ENCODE measurements around the gene HEXB. TPM values are rescaled to one million over a fixed set of nuclear protein-coding genes. Genes with fewer than 3 reads are reported as not detected.
"Not testable (repeated sequence)": the region's sequence is repeated elsewhere in the genome, so short reads cannot be mapped to it uniquely, and the experiment has no call there.

The HEXB gene
- total and polyA plus RNA-seq, 2 of the 13 experiments (the other 11 are each of a cell fraction or from before 2014, with no cell fraction given): 100 to 104 TPM

GRCh38 chr5:74738406-74738805 is 53.4 kb downstream of the HEXB start (continued):
- TF ChIP-seq ZBTB37 (CRISPR knock-in tag; IDR thresholded peaks at IDR 0.05) (no peak), ZBTB7A (CRISPR knock-in tag; IDR thresholded peaks at IDR 0.05) (no peak)

- in situ Hi-C loops (cut with HindIII; ENCODE audit: extremely low pct_ligation_motif_present, low pct_unique_long_range_greater_than_20kb); intact Hi-C loops (cut with micrococcal nuclease; ENCODE audit: unreplicated experiment); DNase-seq (ENCODE audit: low spot score); H3K9ac ChIP-seq (ENCODE audit: insufficient read depth, low read depth, low read length); BruUV-seq (replicated peaks); H2AFZ ChIP-seq (ENCODE audit: low read length); H3K4me1 ChIP-seq (ENCODE audit: insufficient read depth, low read length); POLR2A ChIA-PET; H4K20me1 ChIP-seq (ENCODE audit: insufficient read depth, low read length); H3K9me3 ChIP-seq (ENCODE audit: low read length); ATAC-seq; CTCF ChIA-PET (ENCODE audit: low intra/inter-chr PET ratio, low total read pairs); H3K27me3 ChIP-seq (ENCODE audit: control insufficient read depth in 1 of 2, insufficient read depth in 2 of 2, low read length in 2 of 2); FAIRE-seq; H3K4me2 ChIP-seq (ENCODE audit: low read depth, low read length); H3K79me2 ChIP-seq (ENCODE audit: insufficient read depth, low read length); H3K27ac ChIP-seq (ENCODE audit: extremely low read length, insufficient read depth, low read length); H3K4me3 ChIP-seq (replicated peaks in 1 of 3; ENCODE audit: insufficient read depth in 1 of 3, low read depth in 2 of 3, low read length in 3 of 3): not testable (repeated sequence)
- 97% methylated on average over 4 of the region's 4 CpGs for WGBS (ENCODE audit: low lambda C conversion rate)
- peaks cover 4 to 36% of the 10 kb centered on the region in 2 experiments for H3K36me3 ChIP-seq (replicated peaks in 1 of 2; ENCODE audit: control insufficient read depth in 1 of 2, insufficient read depth in 2 of 2, low read length in 2 of 2)
Observed at GRCh38 chr5:74748742-74749141, 63.7 kb downstream of the HEXB start.

GRCh38 chr5:74761241-74761640 is 76.2 kb downstream of the HEXB start:
- DNase-seq (ENCODE audit: low spot score) (no peak), FAIRE-seq (no peak), ATAC-seq (no peak)
- Histone ChIP-seq H3K4me2 (ENCODE audit: low read depth, low read length) (no peak overlapping the region), H2AFZ (ENCODE audit: low read length) (no peak overlapping the region), H3K4me1 (ENCODE audit: insufficient read depth, low read length) (peaks cover 17% of the 10 kb centered on the region), H3K9ac (ENCODE audit: insufficient read depth, low read depth, low read length) (no peak overlapping the region), H3K79me2 (ENCODE audit: insufficient read depth, low read length) (peaks cover 21% of the 10 kb centered on the region), H3K36me3 (replicated peaks in 1 of 2; ENCODE audit: control insufficient read depth in 1 of 2, insufficient read depth in 2 of 2, low read length in 2 of 2) (peaks cover 6 to 41% of the 10 kb centered on the region in 2 experiments), H3K4me3 (replicated peaks in 1 of 3; ENCODE audit: insufficient read depth in 1 of 3, low read depth in 2 of 3, low read length in 3 of 3) (no peak overlapping the region), H4K20me1 (ENCODE audit: insufficient read depth, low read length) (no peaks in the 10 kb centered on the region), H3K9me3 (ENCODE audit: low read length) (no peaks in the 10 kb centered on the region), H3K27ac (ENCODE audit: extremely low read length, insufficient read depth, low read length) (no peak overlapping the region), H3K27me3 (ENCODE audit: control insufficient read depth in 1 of 2, insufficient read depth in 2 of 2, low read length in 2 of 2) (no peaks in the 10 kb centered on the region; a peak in 1 of 5 replicates)
- POLR2A ChIA-PET: no interaction called here
- no TSS peak for BruUV-seq (replicated peaks)
- intact Hi-C loops (cut with micrococcal nuclease; ENCODE audit: unreplicated experiment) (no loop called here), in situ Hi-C loops (cut with HindIII; ENCODE audit: extremely low pct_ligation_motif_present, low pct_unique_long_range_greater_than_20kb) (no loop called here)
- 85% methylated on average over 1 of the region's 1 CpG for WGBS (ENCODE audit: low lambda C conversion rate)
- CTCF ChIA-PET (ENCODE audit: low intra/inter-chr PET ratio, low total read pairs): no interaction called here
- TF ChIP-seq FOXK2 (IDR thresholded peaks at IDR 0.05) (no peak), MNT (IDR thresholded peaks at IDR 0.05) (no peak), MAX (IDR thresholded peaks at IDR 0.05) (no peak), ZNF121 (CRISPR knock-in tag; IDR thresholded peaks at IDR 0.05) (no peak), SMAD1 (CRISPR knock-in tag; IDR thresholded peaks at IDR 0.05; ENCODE audit: borderline replicate concordance, low read depth) (no peak), SETDB1 (CRISPR knock-in tag; IDR thresholded peaks at IDR 0.05; ENCODE audit: borderline replicate concordance) (no peak), SMAD3 (CRISPR knock-in tag; IDR thresholded peaks at IDR 0.05) (no peak), ZNF34 (CRISPR knock-in tag; IDR thresholded peaks at IDR 0.05; ENCODE audit: borderline replicate concordance) (no peak), ZNF503 (CRISPR knock-in tag; IDR thresholded peaks at IDR 0.05) (no peak), IKZF1 (IDR thresholded peaks at IDR 0.05) (no peak), PHF5A (CRISPR knock-in tag; IDR thresholded peaks at IDR 0.05; ENCODE audit: low read depth, unreplicated experiment) (no peak), HOXA7 (CRISPR knock-in tag; IDR thresholded peaks at IDR 0.05) (no peak)

Measured in HepG2 (cell line).